TTC549 (cell line): ENCODE data around the gene PRSS56.

Source experiments
- FAIRE-seq: peaks from 2 replicates; lab custom pipeline; 2012; peaks lifted over from hg19 to GRCh38; lab: Jason Lieb, UNC

PRSS56 gene

GRCh38 chr2:232519581-232520438 lies at the start of gene PRSS56:
Gene PRSS56, plus strand, starts transcription at chr2:232520388. Its CDS starts 211 bp downstream, at chr2:232520599.
- no peak for FAIRE-seq

- no peak for FAIRE-seq
Measured at GRCh38 chr2:232473467-232473890, 46.7 kb upstream of the PRSS56 start.

DNA sequence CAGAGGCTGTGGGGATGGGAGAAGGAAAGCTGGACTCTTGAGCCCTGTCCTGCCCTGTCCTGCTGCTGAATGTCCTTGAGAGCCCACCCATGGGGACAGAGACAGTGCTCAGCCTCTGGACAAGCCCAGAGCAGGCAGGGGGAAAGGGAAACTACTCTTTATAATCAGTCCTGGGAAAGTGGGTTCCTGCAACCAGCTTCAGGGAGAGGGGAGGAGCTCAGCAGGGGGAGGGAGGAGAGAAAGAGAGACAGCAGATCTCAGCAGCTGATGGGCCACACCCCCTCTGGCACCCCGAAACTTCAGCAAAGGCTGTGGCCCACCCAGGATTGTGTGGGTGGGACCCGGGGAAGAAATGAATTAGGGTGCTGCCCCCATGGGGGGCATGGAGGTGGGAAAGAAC lies 44.1 kb upstream of the PRSS56 start:
- FAIRE-seq, result no peak

- no peak for FAIRE-seq
Measured at GRCh38 chr2:232476791-232477190, 43.4 kb upstream of the PRSS56 start.

GRCh38 chr2:232477751-232478510 lies 42.3 kb upstream of the PRSS56 start:
- no peak for FAIRE-seq

DNA sequence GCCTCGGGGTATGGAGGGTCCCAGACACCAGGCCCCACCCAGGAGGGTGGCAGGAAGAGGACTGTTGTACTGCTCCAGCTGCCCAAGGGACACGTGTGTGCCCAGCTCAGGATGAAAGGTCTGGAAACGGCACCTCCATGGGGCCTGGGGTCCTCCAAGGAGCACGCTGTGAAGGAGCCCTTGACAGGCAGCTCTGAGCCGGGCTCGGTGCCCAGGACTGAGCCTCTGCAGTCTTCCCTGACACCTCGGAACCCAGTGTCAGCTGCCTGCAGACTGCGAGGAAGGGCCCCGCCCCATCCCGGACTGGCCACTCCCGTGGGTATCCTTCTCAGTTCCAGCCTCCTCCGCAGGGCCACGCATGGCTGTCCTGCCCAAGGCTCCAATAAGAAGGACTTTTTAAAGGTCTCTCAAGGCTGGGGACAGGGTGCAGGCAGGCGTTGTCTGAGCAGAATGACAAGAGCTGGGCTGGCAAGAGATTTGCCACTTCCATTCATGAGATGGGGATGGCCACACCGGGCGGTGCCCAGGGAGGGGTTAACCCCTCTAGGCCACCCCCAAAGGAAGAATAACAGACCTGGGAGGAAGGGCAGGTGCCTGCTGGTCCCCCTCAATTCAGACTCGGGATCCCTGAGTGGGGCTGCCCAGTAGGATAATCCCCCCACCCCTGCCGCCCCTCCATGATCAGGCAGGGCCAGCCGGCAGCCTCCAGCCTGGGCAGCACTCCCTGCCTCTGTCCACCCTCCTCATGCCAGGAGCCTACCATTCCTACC lies 41.4 kb upstream of the PRSS56 start:
- no peak for FAIRE-seq

- no peak for FAIRE-seq
Measured at GRCh38 chr2:232479341-232480200, 40.6 kb upstream of the PRSS56 start.

- no peak for FAIRE-seq
Measured at GRCh38 chr2:232480201-232481190, 39.7 kb upstream of the PRSS56 start.

DNA sequence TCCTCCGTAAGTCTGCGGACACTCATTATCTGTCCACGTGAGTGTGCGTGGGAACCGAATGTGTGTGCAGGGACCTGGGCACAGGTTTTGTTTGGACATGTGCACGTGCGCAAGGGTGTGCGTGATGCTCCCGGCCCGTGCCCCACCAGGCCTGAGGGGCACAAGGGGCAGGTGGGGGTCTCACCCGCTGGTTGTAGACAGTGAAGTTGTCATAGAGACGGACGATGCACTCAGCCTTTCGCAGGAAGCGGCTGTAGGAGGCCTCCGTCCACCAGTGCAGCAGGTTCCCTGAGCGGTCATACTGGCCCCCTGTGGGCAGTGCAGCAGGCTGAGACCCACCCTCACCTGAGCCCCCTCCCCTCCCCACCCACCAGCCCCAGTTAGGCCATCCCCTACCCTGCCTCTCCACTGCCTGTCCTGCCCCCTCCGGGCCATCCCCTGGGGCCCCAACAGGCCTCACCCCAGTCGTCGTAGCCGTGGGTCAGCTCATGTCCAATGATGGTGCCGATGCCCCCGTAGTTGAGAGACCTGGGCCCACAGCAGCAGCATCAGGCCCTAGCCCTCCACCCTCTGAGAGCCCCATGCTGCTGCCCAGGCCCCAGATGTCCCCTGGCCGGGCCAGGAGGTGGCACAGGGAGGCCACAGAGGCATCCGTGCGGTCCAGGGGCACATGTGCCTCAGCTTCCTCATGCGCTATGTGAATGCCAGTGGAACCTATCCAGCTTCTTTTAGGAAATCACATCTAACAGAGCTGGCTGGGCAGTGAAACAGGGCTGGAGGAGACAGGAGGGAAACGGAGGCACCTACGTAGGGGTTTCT lies 38.7 kb upstream of the PRSS56 start:
- FAIRE-seq, result no peak

DNA sequence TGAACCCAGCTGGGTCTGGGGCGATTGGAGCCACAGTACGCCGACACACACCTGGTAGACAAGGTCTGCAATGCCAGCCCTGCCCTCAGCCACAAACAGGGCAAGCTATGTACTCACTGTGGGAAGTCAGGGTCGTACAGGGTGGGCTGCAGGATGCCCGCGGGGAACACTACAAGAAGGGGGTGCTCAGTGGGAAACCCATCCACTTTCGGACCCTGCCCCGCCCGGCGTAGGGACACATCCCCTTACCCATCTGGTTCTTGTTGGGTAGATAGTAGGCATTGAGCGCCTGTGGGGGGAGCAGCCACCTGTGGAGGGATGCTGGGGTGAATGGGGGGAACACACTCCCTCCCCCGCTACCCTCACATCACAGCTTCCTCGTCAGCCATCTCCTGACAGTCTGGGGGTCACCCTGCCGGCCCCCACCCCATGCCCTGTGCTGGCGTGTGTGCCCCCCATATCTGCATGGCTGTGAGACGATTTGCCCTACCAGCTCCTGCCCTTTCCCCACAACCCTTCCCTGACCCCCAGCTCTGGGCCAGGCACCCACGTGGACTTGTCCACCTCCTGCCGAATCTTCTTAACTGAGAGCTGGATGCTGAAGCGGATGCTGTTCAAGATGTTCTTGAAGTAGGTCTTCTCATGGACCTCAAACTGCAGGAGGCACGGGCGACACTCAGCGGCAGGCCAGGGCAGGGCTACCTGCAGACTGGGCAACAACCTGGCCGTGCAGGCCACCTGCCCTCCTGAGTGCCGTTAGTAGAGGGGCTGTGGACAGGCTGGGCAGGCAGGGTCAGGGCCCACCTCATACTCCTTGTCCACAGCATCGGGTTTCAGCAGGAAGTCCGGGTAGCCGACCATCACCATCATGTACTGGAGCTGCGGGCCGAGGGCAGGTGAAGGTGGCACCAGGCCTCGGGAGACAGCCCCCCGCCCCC lies 37.6 kb upstream of the PRSS56 start:
- FAIRE-seq, result no peak

DNA sequence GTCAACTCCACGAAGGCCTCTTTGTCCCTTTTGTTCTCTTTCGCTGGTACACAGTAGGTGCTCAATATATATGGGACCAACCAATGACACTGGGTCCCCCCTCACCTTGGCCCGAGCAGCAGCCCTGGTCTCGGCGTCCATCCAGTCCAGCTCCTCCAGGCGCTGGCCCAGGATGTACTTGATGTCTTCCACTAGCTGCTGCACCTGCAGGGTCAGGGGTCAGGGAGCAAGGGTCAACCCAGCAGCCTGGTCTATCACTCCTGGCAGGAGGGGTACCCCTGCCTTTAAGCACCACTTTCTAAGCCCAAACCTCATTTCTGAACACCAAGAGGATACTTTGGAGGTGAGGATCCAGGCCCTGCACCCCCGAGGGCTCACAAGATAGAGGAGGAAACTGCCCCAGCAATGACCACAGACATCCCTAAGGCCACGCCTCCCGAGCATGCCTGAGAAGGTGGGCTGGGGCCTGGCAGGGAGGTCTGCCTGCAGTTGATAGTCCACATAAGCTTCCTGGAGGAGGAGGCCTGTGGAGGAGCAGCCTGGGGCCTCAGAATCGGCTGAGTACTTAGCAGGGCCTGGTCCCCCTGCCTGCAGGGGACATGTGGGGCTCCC lies 36.8 kb upstream of the PRSS56 start:
- FAIRE-seq, result no peak

DNA sequence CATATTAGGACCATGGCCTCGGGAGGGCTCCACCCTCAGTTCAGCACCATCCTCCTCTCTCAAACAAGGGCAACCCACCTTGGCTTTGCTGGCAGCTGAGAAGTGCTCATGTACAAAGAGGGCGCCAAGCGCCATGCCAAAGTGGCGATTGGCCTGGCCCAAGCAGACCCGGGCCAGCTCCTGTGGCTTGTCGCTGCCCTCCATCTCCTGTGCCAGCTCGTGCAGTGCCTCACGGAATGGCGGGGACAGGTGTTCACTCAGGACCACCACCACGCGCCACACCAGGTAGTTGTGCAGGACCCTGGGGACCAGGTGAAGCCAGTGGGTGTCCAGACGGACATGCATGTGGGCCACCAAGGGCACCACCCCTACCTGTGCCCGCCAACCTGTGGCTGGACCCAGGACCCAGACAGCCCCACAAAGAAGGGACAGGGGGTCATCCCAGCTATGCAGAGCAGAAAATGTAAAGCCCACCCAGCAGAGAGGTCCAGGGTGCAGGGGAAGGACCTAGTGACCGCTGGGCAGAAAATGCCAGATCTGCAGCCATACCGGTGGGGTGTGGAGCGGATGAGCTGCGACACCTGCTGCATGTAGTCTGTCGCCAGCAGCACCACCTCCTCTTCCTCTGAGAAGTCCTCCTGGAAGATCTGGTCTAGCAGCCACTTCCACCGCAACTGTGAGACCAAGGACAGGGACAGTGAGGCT lies 36.1 kb upstream of the PRSS56 start:
- no peak for FAIRE-seq

DNA sequence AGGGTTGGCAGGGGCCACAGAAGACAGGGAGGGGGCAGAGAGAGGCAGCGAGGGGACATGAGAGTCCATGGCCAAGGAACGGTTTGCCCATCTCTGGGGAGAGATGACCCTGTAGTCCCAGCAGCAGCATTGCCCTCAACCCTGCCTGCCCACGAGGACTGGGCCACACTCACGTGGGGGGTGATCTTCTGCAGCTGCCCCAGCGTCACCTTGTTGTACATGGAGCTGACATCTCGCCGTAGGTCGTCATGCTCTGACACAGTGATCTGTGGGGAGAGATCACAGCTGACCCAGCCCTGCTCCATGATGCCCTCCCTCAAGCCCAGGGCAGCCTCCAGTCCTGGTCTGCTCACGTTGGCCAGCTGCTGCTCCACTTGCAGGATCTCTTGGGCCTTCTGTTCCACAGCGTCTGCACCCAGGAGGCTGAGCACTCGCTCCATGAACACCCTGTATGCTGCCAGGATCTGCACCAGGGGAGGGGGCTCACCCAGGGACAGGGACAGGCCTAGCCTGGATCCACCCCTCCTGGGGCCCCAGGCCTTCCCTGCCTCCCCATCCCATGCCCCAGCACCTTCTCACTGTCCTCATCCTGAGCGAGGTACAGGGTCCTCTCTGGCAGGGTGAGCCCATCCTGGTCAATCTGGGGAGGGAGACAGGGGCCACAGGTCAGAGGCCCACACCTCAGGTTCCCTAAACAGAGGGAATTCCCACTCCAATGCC lies 35.4 kb upstream of the PRSS56 start:
- no peak for FAIRE-seq

- FAIRE-seq, result no peak
Measured at GRCh38 chr2:232485348-232485756, 34.8 kb upstream of the PRSS56 start.

DNA sequence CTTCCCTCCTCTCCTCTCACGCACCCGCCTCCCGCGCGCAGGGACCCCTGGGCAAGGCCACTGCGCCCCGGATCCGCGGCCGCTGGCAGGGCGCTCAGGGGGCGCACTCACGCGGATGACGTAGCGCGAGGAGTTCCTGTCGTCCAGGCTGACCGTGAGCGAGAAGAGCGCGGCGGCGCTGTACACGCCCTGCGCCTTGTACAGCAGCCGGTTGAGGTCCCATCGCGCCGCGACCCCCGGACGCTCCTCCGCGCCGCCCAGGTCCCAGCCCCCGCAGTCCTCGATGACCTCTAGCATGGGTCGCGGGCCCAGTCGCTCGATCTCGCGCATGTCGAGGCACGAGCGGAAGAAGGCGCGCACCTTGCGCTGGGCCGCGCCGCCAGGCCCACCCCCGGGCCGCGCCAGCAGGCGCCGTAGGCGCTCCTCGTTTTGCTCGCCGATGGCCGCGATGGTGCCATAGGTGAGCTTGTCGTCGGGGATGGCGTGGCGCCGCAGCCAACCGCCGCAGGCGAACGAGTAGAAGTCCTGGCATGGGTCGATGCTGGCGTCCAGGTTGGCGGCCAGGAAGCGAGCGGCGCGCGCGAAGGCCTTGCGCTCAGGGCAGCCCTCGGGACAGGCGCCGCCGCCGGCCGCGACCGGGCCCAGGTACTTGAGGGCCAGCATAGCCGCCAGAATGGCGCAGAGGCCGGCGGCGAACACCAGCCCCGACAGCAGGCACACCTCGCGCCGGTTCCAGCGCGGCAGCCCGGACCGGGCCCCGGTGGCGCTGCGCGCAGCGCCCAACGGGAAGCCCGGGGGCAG lies 34.2 kb upstream of the PRSS56 start:
- FAIRE-seq, result no peak
